DOHH2 (cell line): ENCODE results near the gene ADCY1.

Source experiments
- CTCF ChIP-seq: fragments of 200-600 bp; sonication (generic); IDR thresholded peaks from one replicate; pipeline ENCODE4 v1.5.1; 2014; ENCODE audit warnings: antibody characterized with exemption, mild to moderate bottlenecking, low read depth, low read length; ENCODE audit not compliant: poor library complexity, severe bottlenecking
- EZH2phosphoT487 ChIP-seq: fragments of 200-600 bp; sonication (generic); IDR thresholded peaks from 2 replicates; pipeline ENCODE4 v1.6.1; 2017; ENCODE audit warnings: borderline replicate concordance, mild to moderate bottlenecking, antibody characterized with exemption, low read length, moderate library complexity, mixed read lengths

GRCh38 chr7:45662018-45662417 lies 87.8 kb downstream of the ADCY1 start:
- TF ChIP-seq CTCF (no peak), EZH2phosphoT487 (no peak)
